ENCODE measurements around the gene SERPINH1.

The SERPINH1 gene

DNA sequence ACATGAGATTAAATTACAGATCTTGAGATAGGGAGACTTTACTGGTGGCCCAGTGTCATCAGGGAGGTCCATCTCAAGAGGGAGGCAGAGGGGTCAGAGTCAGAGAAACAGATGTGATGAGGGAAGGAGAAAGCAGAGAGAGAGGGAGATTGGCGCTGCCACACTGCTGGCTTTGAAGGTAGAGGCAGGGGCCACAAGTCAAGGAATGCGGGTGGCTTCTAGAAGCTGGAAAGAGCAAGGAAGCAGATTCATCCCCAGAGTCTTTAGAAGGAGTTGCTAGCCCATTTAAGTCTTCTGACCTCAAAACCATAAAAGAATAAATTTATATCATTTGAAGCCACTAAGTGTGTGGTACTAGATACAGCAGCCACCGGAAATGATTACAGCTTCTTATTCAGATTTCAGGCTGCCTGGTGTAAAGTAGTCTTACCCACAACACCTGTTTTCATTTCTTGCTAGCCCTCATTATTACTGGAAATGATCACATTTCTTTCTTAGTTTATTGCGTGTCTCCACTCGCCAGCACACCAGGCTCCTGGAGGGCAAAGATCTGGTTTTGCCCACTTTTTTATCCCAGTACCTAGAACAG lies 12.6 kb upstream of the SERPINH1 start:
- DNase-seq = no peak
- peaks cover 11% of the 10 kb centered on the region for H3K4me1 ChIP-seq
- TF ChIP-seq CTCF (IDR thresholded peaks at IDR 0.05; ENCODE audit: low read depth, low read length) = no peak
- no peaks in the 10 kb centered on the region for H3K27me3 ChIP-seq
- H3K4me3 ChIP-seq (ENCODE audit: low read depth, low read length) = no peak overlapping the region
- no peaks in the 10 kb centered on the region; the same call in 1 of the 2 replicates for H3K9me3 ChIP-seq
- H3K36me3 ChIP-seq = no peaks in the 10 kb centered on the region

- H3K27me3 ChIP-seq = no peaks in the 10 kb centered on the region
- no peak for DNase-seq
- TF ChIP-seq CTCF (IDR thresholded peaks at IDR 0.05; ENCODE audit: low read depth, low read length) = no peak
Measured at GRCh38 chr11:75553182-75553581, 8.9 kb upstream of the SERPINH1 start.

GRCh38 chr11:75553889-75554257 lies 8.2 kb upstream of the SERPINH1 start:
- no peak for DNase-seq
- H3K27me3 ChIP-seq = no peaks in the 10 kb centered on the region
- H3K9me3 ChIP-seq = no peaks in the 10 kb centered on the region; the same call in 1 of the 2 replicates
- H3K36me3 ChIP-seq = no peaks in the 10 kb centered on the region
- no peak for TF ChIP-seq CTCF (IDR thresholded peaks at IDR 0.05; ENCODE audit: low read depth, low read length)
- peaks cover 25% of the 10 kb centered on the region for H3K4me1 ChIP-seq
- peak overlapping the region; percentile 21 for H3K4me3 ChIP-seq (ENCODE audit: low read depth, low read length)

More at GRCh38 chr11:75553182-75553581, 8.9 kb upstream of the SERPINH1 start:
- no peaks in the 10 kb centered on the region for H3K36me3 ChIP-seq
- no peaks in the 10 kb centered on the region; the same call in 1 of the 2 replicates for H3K9me3 ChIP-seq
- H3K4me1 ChIP-seq = peaks cover 25% of the 10 kb centered on the region
- no peak overlapping the region for H3K4me3 ChIP-seq (ENCODE audit: low read depth, low read length)

- no peak for TF ChIP-seq CTCF (IDR thresholded peaks at IDR 0.05; ENCODE audit: low read depth, low read length)
- H3K27me3 ChIP-seq = no peaks in the 10 kb centered on the region
- H3K4me3 ChIP-seq (ENCODE audit: low read depth, low read length) = peak overlapping the region; percentile 39
- no peaks in the 10 kb centered on the region for H3K36me3 ChIP-seq
- H3K9me3 ChIP-seq = no peaks in the 10 kb centered on the region; the same call in 1 of the 2 replicates
- H3K4me1 ChIP-seq = peaks cover 25% of the 10 kb centered on the region
- DNase-seq = peak; percentile 98
Measured at GRCh38 chr11:75554258-75555022, 7.6 kb upstream of the SERPINH1 start.

- TF ChIP-seq CTCF (IDR thresholded peaks at IDR 0.05; ENCODE audit: low read depth, low read length) = no peak
- no peak for DNase-seq
- Histone ChIP-seq H3K27me3 (no peaks in the 10 kb centered on the region), H3K4me3 (ENCODE audit: low read depth, low read length) (peak overlapping the region; percentile 39), H3K4me1 (peaks cover 25% of the 10 kb centered on the region), H3K9me3 (no peaks in the 10 kb centered on the region; the same call in 1 of the 2 replicates), H3K36me3 (no peaks in the 10 kb centered on the region)
Measured at GRCh38 chr11:75555079-75555811, 6.8 kb upstream of the SERPINH1 start.
